C4-2B (cell line): ENCODE measurements around the gene ZNF212.

Source experiments
- H3K27ac ChIP-seq: fragments of 450-650 bp; 2 replicates; pipeline ENCODE4 v1.5.1; 2017
- CTCF ChIP-seq: fragments of 450-650 bp; conservative IDR thresholded peaks from 2 replicates; pipeline ENCODE4 v1.5.1; 2017; ENCODE audit warnings: mild to moderate bottlenecking
- ZFX ChIP-seq: fragments of 450-650 bp; IDR thresholded peaks from 2 replicates; pipeline ENCODE4 v1.6.1; 2017

ZNF212 gene

GRCh38 chr7:149278396-149278795, 38.9 kb downstream of the ZNF212 start:
- TF ChIP-seq CTCF (no peak), ZFX (no peak)
- no peak overlapping the region for H3K27ac ChIP-seq

DNA sequence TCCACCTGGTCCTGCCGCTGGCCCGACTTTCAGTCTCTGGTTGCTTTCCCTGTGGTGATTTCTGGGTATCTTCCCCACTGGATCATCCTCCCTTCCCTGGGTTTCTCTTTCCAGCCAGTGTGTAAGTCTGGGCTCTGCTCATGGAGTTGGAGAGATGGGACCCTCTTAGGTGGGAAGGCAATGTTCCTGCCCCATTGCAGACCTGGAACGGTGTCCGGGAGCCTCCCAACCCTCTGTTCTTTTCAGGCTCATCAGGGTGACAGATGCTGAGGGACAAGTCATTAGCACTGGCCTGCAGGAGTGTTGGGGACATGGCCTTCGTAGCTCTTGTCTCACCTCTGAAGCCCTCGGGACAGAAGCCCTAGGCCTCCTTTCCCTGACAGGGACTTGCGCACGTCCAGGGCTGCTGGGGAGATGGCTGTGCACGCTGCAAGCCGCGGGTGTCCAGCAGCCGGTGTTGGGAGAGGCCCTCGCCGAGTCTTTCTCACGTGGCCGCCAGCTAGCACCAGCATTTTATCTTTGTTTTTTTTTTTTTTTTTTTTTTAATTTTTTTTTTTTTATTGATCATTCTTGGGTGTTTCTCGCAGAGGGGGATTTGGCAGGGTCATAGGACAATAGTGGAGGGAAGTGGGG, 39.8 kb downstream of the ZNF212 start:
- TF ChIP-seq ZFX (no peak), CTCF (no peak)
- H3K27ac ChIP-seq, result no peak overlapping the region

DNA sequence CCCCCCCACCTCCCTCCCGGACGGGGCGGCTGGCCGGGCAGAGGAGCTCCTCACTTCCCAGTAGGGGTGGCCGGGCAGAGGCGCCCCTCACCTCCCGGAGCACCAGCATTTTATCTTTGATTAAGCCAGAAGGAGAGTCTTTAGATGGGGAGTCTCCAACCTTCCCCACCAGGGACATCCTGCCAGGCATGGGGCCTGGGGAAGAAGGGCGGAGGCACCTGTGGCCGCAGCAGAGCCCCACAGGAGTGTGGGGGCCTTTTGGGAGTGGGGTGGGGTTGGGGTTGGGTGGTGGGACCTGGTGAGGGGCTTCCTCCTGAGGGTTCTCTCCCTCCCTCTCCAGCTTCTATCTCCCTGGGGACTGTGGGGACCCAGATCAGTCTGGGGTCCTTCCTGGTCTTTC, 40.7 kb downstream of the ZNF212 start:
- H3K27ac ChIP-seq, result no peak overlapping the region
- TF ChIP-seq ZFX (no peak), CTCF (no peak)

DNA sequence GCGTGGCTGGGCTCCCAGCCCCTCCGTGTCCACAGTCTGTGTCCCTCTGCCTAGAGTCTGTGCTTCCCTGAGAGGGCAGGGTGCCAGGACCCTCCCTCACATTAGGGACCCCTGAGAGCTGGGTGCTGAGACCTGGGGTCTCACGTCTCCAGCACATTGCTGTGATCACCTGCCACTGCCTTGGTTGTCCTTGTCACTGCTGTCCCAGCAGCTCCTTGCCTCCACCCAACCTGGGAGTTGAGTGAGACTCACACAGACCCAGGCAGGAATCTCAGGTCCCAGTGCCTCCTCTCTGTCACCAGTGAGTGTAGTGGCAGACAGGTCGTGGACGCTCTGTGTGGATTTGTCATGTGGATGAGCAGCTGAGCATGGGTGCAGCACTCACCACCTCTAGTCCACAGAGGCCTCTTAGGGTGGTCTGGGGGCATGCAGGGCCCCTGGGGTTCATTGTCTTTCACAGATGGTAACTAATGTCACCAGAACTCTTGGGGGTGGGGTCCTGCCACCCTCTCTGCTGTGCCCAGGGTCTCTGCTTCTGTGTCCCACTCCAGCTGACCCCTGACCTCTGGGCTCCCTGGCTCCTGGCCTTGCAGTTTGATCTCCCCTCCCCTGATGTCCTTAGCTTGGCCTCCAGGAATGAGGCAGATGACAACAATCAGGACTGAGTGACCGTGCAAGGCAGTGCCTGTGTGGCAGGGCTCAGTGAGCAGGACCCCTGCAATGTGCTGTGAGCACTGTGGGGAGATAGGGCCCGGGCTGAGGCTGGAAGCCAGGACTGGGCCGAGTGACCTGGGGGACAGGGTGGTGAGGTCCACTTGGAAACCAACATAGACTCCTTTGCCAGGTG, 41.4 kb downstream of the ZNF212 start:
- TF ChIP-seq ZFX (no peak), CTCF (no peak)
- no peak overlapping the region for H3K27ac ChIP-seq

DNA sequence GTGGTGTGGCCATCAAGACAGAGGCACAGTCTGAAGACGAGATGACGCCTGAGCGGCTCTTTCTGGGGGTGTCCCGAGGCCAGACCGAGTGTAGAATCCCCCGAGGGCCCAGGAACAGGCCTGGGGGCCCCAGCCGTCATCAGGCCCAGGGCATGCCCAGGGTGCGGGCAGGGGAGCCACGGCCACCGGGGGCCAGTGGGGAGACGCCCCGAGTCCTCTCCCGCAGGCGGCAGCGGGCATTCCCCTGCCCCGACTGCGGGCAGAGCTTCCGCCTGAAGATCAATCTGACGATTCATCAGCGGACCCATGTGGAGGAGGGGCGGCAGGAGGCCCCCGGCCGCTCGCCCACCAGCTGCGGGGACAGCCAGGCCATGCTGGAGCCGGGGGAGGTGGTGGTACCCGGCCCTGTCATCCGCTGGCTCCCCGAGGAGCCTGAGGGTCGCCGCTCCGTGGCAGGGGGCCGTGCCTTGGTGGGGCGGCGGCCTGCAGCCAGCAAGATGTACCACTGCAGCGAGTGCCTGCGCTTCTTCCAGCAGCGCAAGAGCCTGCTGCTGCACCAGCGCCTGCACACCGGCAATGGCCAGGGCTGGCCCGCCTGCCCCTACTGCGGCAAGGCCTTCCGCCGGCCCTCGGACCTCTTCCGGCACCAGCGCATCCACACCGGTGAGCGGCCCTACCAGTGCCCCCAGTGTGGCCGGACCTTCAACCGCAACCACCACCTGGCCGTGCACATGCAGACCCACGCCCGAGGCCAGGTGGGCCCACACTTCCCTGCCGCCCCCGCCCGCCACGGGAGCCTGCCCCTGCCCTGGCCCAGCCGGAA, 42.3 kb downstream of the ZNF212 start:
- TF ChIP-seq CTCF (no peak), ZFX (no peak)

DNA sequence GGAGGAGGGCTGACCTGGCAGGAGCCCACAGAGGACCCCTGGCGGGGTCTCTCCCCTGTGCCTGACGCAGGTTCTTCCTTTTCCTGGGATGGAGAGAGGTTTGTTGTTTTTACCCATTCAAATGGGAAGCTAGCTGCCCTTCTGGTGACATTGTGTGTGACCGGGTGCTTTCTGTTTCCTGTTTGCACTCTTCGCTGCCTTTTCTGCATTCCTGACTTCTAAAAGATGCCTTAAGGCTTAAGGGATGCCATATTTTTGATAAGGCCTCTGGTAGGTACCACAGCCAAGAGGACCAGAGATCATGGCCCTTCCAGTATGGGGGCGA, 42.8 kb downstream of the ZNF212 start:
- H3K27ac ChIP-seq, result no peak overlapping the region
- no peak for TF ChIP-seq ZFX
- TF ChIP-seq CTCF, result no peak

More for the DNA sequence above, 42.3 kb downstream of the ZNF212 start:
- H3K27ac ChIP-seq, result no peak overlapping the region

GRCh38 chr7:149283321-149283720, 43.9 kb downstream of the ZNF212 start:
- no peak for TF ChIP-seq CTCF
- TF ChIP-seq ZFX, result no peak
- no peak overlapping the region for H3K27ac ChIP-seq
